HG03103 (cell line): ENCODE data around the gene PLCL2.
A peak's percentile ranks its signal among the peaks of the same experiment; 100 is the strongest.

Source experiments
- ATAC-seq: cut with Tn5 transposase; IDR thresholded peaks from one replicate; pipeline ENCODE4 v1.9.1; 2021; ENCODE audit warnings: low read depth; ENCODE audit not compliant: unreplicated experiment

PLCL2 gene

DNA sequence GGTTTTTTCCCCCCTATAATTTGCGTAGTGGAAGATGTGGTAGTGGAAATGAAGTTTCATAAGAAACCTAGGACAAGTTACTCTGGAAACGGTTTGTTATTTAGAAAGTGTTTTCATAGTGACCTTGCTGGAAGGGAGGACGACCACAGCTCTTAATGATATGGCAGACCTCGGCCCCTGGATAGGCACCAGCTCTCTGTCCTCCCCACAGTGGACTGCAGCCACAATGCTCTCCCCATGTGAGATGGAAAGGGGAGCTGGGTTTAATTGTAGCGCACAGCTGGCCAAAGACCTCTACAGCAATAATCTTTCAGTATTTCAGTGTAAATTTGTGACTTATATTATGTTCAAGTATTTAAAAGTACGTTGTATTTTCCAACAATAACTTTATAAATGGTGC, 151.2 kb downstream of the PLCL2 start:
- no peak for ATAC-seq

DNA sequence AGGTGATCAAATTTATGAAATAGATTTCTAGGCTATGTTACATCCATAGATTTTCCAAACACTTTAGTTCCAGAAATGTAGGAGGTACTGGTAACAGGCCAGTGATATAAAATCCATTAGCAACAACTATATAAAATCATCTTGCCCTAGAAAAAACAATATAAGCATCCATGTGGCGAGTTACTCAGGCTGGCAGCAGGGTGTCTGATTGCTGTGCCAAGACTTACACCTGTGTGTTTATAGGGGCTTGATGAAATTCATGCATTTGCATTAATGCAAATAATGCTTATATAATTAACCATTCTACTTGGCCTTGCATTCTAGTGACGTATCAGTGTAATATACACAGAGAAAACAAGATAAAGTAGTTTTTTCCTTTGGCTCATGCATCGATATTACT, 153.4 kb downstream of the PLCL2 start:
- ATAC-seq: no peak

DNA sequence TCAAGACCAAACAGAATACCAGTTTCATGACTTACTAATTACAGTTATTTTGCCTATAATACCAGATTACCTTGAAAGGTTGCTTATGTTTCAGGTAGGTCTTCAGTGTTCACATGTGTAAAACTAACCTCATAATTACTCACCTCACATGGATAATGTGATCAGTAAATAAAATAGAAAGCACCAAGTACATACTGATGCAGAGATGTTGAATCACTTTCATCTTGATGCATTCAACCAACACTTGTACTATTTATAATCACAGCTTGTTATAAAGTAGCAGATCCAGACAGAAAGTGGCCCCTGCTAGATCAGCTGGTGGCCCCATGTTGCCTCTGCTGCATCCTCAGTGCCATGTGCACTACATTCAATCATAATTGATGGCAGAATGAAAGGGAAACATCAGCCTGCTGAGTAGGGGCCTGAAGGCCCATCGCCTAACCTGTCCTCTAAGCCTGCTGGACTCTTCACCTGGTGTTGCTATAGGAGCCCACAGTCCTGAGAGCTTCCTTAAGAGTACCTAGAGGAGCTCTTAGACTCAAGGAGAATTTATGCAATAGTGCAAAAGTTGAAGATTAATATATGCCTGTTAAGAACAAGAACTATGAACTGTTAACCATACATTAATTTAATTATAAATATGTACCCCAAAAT, 154.3 kb downstream of the PLCL2 start:
- no peak for ATAC-seq

GRCh38 chr3:17039594-17039993, 154.8 kb downstream of the PLCL2 start:
- no peak for ATAC-seq

DNA sequence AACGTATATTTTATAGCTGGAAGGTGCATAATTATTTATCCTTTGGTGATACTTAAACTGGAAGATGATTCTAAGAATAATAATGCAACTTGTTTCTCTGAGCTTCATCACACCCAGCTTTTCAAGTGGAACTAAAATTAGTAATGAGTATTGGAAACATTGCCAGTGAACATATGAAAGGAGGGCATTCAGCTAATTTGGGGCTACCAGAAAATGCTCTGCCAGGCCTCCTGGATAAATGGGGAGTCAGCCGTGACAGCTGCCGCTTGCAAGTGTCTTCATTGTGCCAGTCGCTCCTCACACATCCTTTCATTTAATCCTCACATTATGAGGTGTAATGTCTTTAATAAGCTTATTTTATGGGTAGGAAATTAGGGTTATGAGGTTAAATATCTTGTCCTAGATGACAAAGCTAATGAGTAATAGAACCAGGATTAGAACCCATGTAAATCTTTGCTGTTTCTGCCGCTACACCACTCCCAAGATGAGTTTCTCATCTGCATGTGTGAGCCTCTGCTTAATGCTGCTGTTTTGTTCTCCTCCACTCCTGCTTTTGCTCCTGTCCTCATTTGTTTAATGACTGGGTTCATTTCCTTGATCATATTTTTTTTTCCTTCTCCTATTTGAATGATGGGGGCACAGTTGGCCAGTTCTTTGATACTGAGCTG, 155.7 kb downstream of the PLCL2 start:
- ATAC-seq: no peak

GRCh38 chr3:17040990-17041377, 156.2 kb downstream of the PLCL2 start:
- ATAC-seq: no peak

- peak; percentile 65 for ATAC-seq
Observed at GRCh38 chr3:17044855-17045254, 160.1 kb downstream of the PLCL2 start.

DNA sequence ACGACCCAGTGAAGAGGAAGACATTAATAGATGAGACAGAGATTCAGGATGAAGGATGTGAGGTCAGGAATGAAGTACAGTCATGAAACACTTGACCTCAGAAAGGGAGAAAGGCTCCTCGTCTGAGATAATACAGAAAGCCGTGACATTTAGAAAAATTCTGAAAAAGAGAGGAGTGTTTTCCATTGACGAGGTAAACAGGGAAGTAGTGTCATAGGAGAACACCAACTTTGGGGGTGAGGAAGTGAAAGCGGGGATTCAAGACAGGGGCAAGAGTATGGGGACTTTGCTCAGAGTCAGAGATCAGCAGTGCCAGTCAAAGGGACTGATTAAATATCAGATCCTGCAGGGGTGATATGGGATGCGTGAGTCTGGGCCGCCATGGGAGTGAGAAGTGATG, 160.9 kb downstream of the PLCL2 start:
- ATAC-seq: no peak

DNA sequence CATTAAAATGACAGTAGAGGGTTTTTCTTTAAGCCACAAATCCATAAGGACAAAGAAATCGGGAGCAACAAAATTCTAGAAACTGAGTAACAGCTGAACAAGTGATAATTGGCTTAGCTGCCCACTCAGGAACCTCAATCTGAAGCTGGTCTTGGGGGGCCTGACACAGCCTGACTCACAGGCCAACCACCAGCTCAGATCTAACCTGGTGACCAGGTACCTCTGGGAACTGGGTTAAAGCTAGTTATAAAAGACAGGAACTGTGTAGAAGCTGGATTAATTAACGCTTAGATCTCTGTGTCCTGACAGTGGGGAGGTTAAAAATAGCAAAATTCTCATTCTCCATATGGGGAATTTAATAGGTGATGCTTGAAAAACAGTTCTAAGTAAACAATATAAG, 161.9 kb downstream of the PLCL2 start:
- ATAC-seq: no peak

DNA sequence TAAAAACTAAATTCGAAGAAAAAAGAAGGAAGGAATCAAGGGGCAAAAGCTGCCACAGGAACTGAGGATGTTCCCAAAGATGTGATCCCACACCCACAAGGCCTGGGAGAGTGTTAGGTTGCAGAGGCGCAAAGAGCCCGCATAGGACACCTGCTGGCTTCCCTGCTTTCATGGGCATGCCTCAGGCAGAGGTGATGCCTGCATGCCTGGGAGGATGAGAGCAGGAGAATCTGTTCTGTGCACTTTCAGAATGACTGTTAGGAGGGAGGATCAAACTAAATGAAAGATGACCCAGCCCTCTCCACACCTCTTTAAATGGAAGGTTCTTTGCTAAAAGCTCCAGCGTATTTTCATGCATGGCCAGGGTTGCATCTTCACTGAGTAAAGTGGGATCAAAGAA, 162.4 kb downstream of the PLCL2 start:
- ATAC-seq: no peak

DNA sequence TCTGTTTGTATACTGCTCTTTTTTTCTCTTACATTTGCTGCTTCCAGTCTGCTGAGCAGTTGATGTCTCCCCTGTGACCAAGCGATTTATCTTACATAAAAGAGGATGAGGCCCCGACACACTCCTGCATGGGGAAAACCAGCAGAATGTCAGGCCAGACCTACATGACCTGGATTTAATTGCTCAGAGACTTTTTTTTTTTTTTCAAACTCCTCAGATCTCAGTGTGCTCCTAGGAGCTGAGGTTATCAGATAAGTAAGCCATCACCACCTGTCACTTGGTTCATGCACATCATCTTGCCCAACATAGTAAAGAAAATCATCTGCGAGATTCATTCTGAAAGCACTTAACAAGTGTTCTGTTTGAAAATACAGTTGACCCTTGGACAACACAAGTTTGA, 163.1 kb downstream of the PLCL2 start:
- ATAC-seq: no peak

GRCh38 chr3:17050071-17050470, 165.3 kb downstream of the PLCL2 start:
- no peak for ATAC-seq

DNA sequence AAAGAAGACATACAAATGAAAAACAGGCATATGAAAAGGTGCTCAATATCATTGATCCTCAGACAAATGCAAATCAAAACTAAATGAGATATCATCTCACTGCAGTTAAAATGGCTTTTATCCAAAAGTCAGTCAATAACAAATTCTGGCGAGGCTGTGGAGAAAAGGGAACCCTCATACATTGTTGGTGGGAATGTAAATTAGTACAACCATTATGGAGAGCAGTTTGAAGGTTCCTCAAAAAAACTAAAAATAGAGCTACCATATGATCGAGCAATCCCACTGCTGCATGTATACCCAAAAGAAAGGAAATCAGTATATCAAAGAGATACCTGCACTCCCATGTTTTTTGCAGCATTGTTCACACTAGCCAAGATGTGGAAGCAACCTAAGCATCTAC, 165.8 kb downstream of the PLCL2 start:
- no peak for ATAC-seq

DNA sequence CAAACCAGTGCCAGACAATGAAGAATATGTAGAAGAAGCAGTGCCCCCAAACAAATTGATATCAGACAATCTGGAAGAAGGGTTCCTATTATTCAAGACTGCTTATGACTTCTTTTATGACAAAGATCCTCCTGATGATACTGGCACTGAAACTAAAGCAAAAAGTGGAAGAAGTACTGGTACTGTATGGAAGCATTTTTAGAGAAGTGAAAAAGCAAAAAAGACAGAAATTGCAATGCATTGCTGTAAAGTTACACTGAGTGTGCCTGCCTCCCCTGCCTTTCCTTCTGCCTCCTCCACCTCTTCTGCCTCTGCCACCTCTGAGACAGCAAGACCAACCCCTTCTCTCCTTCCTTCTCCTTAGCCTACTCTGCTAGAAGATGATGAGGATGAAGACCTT, 167.6 kb downstream of the PLCL2 start:
- peak; percentile 62 for ATAC-seq

GRCh38 chr3:17054301-17054981, 169.7 kb downstream of the PLCL2 start:
- ATAC-seq: no peak

DNA sequence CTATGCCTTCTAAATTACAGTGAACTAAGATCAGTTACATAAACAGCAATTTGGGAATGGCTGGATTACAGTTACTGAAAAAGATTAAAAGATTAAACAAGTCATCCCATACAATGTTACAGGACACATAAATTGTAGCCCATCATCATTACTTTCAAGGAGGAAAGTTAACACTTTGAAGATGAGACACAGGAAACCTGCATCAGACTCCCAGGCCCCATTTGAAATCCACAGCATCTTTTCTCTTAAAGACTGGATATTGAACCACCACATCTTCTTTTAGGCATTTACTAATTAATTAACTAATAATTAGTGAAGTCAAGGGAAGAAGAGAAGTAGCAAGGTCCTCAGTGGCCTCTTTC, 170.2 kb downstream of the PLCL2 start:
- ATAC-seq: no peak

DNA sequence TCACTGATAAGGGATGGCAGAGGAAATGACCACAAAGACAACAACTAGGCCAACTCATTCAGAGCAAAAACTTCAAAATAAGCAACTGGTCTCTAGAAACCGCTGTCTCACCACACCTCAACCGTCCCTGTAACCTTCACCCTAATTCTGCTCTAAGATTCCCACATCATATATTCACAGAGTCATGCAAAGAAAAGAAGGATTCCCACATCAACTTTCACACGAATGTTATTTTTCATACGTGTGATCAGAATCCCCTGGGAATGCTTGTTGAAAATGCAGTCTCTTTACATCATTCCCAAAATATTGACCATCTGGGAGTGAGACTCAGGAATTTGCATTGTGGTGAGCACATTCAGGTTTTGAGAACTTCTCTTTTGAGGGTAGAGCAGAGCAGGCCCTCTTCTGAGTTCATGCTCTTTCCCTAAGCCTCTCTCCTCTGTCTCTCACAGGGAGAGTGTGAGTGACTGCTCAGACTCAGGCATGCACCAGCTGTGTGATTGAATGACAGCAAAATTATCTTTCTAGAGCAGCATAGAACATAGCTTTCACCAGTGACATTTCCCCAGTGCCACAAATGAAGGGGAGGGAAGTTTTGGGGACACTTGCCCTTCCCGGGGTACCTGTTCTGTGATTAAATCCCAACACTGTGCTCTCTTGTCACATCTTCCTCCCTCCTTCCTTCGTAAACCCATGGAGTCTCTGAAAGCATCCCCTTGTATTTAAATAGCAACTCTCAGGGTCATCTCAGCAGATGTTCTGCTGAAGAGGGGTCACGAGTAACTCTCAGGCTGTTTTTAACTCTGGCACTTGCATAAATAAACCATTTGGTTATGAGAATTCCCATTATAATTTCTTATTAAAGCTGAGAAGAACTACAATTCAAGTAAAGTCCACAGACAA, 170.9 kb downstream of the PLCL2 start:
- peak; percentile 50 for ATAC-seq

DNA sequence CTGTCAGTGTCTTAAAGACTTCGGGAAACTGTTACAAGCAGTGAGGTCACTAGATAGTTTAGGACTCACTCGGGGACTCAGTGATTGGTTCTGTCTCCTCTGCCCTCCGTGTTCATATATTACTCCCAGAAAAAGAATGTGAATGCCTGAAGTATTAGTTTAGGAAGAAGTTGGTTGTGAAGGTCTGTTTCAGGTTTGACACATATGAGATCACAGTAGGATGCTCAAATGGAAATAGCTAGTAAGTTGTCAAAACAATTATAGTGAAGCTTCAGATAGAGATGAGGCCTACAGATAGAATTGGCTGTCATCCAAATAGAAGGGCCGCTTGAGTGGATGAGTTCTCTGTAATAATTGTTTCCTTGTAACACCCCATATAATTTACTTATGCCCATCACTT, 172.6 kb downstream of the PLCL2 start:
- no peak for ATAC-seq

DNA sequence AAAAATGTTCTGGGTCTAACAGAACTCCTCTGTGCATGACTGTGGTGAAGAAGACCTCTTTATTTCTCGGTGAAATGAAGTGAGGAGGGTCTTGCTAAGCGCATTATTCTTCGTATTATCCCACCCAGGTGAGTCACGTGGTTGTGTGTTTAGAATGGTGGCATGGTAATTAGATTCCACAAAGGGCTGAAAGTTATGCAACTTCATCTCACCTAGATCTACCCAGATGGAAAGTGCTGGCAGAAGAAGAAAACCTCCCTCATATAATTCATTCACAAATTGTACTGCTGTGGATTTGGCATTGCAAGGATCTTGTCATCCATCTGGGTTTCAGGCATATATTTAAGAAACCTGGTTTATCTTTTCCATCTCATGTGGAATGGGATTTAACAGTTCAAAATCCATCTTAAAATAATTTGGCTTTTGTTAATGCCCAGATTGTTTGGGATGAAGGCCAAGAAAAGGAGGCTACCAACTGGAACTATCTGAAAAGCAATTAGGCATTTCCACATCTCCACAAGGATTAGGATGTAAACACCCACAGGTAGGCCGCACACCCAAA, 175.3 kb downstream of the PLCL2 start:
- no peak for ATAC-seq

DNA sequence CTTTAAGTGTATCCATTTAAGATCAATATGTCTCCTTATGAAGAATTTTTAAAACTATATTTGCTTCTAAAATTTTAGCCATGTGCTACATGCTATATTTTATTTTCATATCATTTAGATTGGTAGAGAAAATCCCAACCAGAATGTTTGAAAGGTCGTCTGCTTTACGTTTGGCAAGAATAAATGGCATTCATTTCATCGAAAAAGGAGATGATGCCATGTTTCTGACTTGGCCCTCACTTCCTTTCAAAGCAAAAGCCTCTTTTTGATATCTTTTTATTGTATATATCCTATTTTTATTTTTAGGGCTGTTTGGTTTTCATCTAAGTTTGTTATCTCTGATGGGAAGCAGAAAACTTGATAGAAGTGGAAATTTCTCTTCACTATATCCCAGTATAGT, 176.2 kb downstream of the PLCL2 start:
- no peak for ATAC-seq

DNA sequence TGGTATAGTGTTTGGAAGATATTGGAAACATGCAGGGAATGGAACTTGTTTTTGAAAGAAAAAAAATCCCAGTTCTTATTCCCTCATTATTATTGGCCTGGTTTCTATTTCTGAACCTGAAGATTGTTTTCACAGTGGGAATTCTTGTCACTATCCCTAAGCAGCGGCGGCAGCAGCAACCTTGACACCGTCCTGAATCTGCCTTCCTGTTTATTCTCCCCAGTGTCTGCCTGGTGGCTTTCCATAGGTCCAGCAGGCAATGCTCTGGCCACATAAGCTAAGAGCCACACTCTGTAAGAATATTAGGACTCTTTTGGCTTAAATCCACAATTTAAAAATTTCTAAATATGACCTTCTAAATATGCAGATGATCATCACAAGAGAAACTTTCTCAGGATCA, 178.0 kb downstream of the PLCL2 start:
- no peak for ATAC-seq
